Upper lobe of left lung (tissue), 6 donors: ENCODE measurements around the gene MYMK. TPM values are rescaled to one million over a fixed set of nuclear protein-coding genes. Genes with fewer than 3 reads are reported as not detected.

Source experiments
- ATAC-seq, 2 donors: fragments of 200-7000 bp; cut with Tn5 transposase; one replicate each; pipeline ENCODE4 v1.9.1; 2022; ENCODE audit warnings: mild to moderate bottlenecking in 2 of 2, moderate library complexity in 2 of 2; ENCODE audit not compliant: low FRiP score in 2 of 2
- DNase-seq, 2 donors: peaks; one replicate each; pipeline ENCODE4 v3.0.0-alpha.2; 2019 to 2020
- H3K27ac ChIP-seq, 4 donors: fragments of 200-600 bp; sonication (generic); one replicate each; pipeline ENCODE4 v1.5.1; 2016 to 2019
- H3K27me3 ChIP-seq, 4 donors: fragments of 200-600 bp; sonication (generic); one replicate each; pipeline ENCODE4 v1.5.1; 2017 to 2019
- H3K36me3 ChIP-seq, 4 donors: fragments of 200-600 bp; sonication (generic); one replicate each; pipeline ENCODE4 v1.5.1; 2016 to 2019
- H3K4me1 ChIP-seq, 4 donors: fragments of 200-600 bp; sonication (generic); one replicate each; pipeline ENCODE4 v1.5.1; 2018 to 2019
- H3K4me3 ChIP-seq, 4 donors: fragments of 200-600 bp; sonication (generic); one replicate each; pipeline ENCODE4 v1.5.1; 2017 to 2019; ENCODE audit warnings: mild to moderate bottlenecking in 2 of 4, moderate library complexity in 1 of 4
- H3K9me3 ChIP-seq, 4 donors: fragments of 200-600 bp; sonication (generic); one replicate each; pipeline ENCODE4 v1.5.1; 2018 to 2019
- EP300 ChIP-seq, 4 donors: sonication (generic); formaldehyde crosslinking; IDR thresholded peaks; one replicate each; pipeline ENCODE4 v1.5.1; 2017; ENCODE audit warnings: antibody characterized with exemption in 4 of 4, control low read depth in 2 of 4
- POLR2A ChIP-seq, 4 donors: fragments of 450-650 bp; IDR thresholded peaks; one replicate each; pipeline ENCODE4 v1.5.1; 2016 to 2017; ENCODE audit warnings: antibody characterized with exemption in 4 of 4, mild to moderate bottlenecking in 2 of 4
- POLR2AphosphoS5 ChIP-seq, 2 donors: sonication (generic); formaldehyde crosslinking; IDR thresholded peaks; one replicate each; pipeline ENCODE4 v1.5.1; 2017; ENCODE audit warnings: antibody characterized with exemption in 2 of 2
- WGBS, 2 donors: methylation state at CpG; one replicate each; pipeline ENCODE4 v1.1.5; 2017 to 2018; 5-methylcytosine and 5-hydroxymethylcytosine counted together
- total RNA-seq, 6 donors: library from RNA; depleted of rRNA in 4 of 6; stranded (reverse); fragments of >200 nt in 4 of 6; gene quantifications; one replicate each; pipeline versions ENCODE4 v1.1.0 to v1.2.1, GENCODE V29; 2016 to 2021
- TF ChIP-seq, protein P1 (sequence below), 6 experiments: fragments of 450-650 bp in 4 of 6; fragments of 200-600 bp in 2 of 6; sonication (generic) in 2 of 6; IDR thresholded peaks; one replicate each; pipeline ENCODE4 v1.5.1; 2016 to 2019; ENCODE audit warnings: antibody characterized with exemption in 6 of 6
- donor health status: DM: no; HTN: no; CAD: no; lungs with moderate emphysema.
- donor health status: DM: no; HTN: yes; CAD: no; lungs with severe emphysema.

MYMK gene
- total RNA-seq, 6 donors from 2014 or later, result not detected

DNA sequence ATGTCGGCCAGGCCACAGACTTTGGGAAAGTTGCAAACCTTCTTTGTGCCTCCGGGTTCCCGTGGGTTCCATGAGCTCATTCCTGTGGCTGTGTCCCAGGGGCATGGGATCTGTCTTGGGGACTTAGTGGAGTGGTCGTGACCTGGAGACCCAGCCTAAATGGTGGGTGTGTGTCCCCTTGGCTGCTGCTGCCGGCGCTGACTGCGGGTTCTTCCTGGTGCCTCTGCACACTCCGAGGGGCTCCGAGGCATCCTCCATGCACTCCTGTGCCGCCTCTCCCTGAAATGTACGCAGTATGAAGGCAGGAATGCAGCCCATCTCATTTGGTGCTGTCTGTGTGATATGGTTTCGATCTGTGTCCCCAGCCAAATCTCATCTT, 24.9 kb downstream of the MYMK start:
- peaks cover 8 to 15% (median 14%) of the 10 kb centered on the region in 4 donors for H3K9me3 ChIP-seq
- peak overlapping the region; percentile 22 to 72 (median 62) for H3K27ac ChIP-seq
- no peaks in the 10 kb centered on the region for H3K27me3 ChIP-seq
- 79 to 88% methylated on average over 5 to 12 of the region's 12 CpGs for WGBS, 2 donors
- DNase-seq, result no peak
- H3K4me1 ChIP-seq, result peaks cover 0 to 9% (median 5%) of the 10 kb centered on the region in 4 donors
- no peak for ATAC-seq
- H3K36me3 ChIP-seq, result no peaks in the 10 kb centered on the region
- TF ChIP-seq POLR2A (IDR thresholded peaks at IDR 0.05) (no peak), POLR2AphosphoS5 (IDR thresholded peaks at IDR 0.05) (no peak), EP300 (IDR thresholded peaks at IDR 0.05) (no peak)
- TF ChIP-seq, protein P1, sequence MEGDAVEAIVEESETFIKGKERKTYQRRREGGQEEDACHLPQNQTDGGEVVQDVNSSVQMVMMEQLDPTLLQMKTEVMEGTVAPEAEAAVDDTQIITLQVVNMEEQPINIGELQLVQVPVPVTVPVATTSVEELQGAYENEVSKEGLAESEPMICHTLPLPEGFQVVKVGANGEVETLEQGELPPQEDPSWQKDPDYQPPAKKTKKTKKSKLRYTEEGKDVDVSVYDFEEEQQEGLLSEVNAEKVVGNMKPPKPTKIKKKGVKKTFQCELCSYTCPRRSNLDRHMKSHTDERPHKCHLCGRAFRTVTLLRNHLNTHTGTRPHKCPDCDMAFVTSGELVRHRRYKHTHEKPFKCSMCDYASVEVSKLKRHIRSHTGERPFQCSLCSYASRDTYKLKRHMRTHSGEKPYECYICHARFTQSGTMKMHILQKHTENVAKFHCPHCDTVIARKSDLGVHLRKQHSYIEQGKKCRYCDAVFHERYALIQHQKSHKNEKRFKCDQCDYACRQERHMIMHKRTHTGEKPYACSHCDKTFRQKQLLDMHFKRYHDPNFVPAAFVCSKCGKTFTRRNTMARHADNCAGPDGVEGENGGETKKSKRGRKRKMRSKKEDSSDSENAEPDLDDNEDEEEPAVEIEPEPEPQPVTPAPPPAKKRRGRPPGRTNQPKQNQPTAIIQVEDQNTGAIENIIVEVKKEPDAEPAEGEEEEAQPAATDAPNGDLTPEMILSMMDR (IDR thresholded peaks at IDR 0.05), result no peak
- H3K4me3 ChIP-seq, result no peak overlapping the region

DNA sequence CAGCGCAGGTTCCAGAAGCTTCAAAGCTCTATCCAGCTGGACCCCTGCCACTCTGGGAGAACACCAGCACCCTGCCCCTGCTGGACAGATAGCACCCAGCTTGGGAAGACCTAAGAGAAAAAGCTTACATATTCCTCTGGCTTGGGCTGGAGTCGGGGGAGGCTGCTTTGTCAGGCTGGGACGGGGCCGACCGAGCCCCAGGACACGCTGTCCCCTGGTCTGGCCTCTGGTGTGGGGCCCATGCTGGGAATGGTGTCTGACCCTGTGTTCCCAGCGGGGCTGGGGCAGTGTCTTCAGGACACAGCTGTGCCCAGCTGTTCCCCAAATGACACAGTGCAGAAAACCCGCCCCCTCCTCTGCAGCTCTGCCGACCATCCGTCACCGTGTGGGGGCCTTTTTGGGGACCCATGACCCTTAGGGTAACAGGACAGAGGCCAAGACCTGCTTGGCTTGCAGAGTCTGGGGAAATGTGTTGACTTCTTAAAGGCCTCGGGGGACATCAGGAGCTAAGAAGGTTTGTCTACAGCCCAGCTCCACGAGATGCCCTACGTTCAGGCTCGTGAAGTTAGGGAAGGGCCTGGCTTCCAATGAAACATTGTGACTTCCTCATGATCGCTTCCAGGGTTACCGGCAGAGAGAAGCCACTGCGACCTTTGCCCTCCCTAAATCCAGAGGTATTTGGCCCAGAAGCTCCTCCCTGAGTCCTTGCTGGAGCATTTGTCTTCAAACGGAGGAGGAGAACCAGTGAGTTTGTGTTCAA, 25.4 kb downstream of the MYMK start:
- peak; percentile 54 to 69 for ATAC-seq
- H3K4me1 ChIP-seq, result peaks cover 0 to 9% (median 5%) of the 10 kb centered on the region in 4 donors
- H3K27ac ChIP-seq, result peak overlapping the region; percentile 22 to 72 (median 62)
- H3K4me3 ChIP-seq, result no peak overlapping the region
- 59 to 73% methylated on average over 3 to 19 of the region's 19 CpGs for WGBS, 2 donors
- H3K27me3 ChIP-seq, result no peaks in the 10 kb centered on the region
- no peaks in the 10 kb centered on the region for H3K36me3 ChIP-seq
- TF ChIP-seq EP300 (IDR thresholded peaks at IDR 0.05) (peak; percentile 77 to 95 (median 84)), POLR2AphosphoS5 (IDR thresholded peaks at IDR 0.05) (peak; percentile 86 to 87), POLR2A (IDR thresholded peaks at IDR 0.05) (no peak)
- TF ChIP-seq, protein P1 (IDR thresholded peaks at IDR 0.05), result peak in 1 of 6 experiments; percentile 13
- H3K9me3 ChIP-seq, result peaks cover 8 to 15% (median 14%) of the 10 kb centered on the region in 4 donors
- peak; percentile 38 to 70 for DNase-seq

DNA sequence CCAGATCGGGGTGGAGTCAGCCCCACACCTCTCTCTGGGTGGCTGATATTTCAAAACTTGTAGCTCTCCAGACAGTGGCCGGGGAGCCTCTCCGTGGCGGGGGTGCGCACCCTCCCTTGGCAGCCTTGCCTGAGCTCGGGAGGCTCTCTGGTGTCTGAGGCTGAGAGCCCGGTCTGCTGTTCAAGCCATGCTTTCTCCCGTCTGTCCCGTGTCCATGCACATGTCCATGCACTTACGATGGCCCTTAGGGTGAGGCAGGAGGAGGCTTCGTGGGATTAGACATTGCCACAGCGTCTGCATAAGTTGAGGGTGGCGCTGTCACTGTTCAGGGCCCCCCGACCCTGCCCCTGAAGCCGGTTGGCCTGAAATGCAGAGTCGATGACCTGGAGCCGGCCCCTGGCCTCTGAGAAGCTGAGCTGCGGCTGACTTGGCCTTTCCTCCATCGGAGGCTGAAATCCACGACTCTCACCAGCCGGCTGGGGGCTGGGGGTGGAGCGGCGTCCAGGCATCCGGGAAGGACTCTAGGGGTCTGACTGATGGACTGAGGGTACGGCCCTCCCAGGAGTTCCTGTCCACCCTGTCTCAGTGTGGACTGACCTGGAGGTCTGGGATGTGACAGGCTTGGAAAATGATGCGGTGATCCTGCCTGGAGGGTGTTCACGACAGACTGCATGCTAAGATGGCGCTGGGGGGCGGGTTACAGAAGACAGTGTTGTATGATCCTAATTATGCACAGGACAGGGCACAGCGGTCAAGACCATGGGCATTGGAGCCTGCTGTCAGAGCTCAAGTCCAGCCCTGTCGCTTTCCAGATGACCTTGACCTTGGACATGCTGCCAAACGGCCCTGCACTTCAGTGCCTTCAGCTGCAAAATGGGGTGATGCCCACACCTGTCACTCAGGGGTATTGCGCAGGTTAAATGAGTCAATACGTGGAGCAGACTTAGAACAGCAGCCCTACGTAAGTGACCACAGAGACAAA, 27.6 kb downstream of the MYMK start:
- WGBS, 2 donors, result 68 to 79% methylated on average over 14 to 32 of the region's 35 CpGs
- no peak for ATAC-seq

More for the DNA sequence above, 27.6 kb downstream of the MYMK start:
- peak in 1 of 2 donors; percentile 68 for DNase-seq
- Histone ChIP-seq H3K4me3 (no peak overlapping the region), H3K4me1 (peaks cover 5 to 13% (median 9%) of the 10 kb centered on the region in 4 donors), H3K27me3 (no peaks in the 10 kb centered on the region), H3K9me3 (peaks cover 5 to 10% (median 9%) of the 10 kb centered on the region in 4 donors), H3K27ac (peak overlapping the region in 2 of 4 donors; percentile 35), H3K36me3 (no peaks in the 10 kb centered on the region)
- TF ChIP-seq EP300 (IDR thresholded peaks at IDR 0.05) (no peak), POLR2A (IDR thresholded peaks at IDR 0.05) (no peak), POLR2AphosphoS5 (IDR thresholded peaks at IDR 0.05) (no peak)
- TF ChIP-seq, protein P1 (IDR thresholded peaks at IDR 0.05), result no peak
